Measurements from ENCODE around the gene COL5A1. TPM values are rescaled to one million over a fixed set of nuclear protein-coding genes. Genes with fewer than 3 reads are reported as not detected.

The COL5A1 gene
- total RNA-seq, 1 experiment from 2014 or later, result 9.5 TPM

DNA sequence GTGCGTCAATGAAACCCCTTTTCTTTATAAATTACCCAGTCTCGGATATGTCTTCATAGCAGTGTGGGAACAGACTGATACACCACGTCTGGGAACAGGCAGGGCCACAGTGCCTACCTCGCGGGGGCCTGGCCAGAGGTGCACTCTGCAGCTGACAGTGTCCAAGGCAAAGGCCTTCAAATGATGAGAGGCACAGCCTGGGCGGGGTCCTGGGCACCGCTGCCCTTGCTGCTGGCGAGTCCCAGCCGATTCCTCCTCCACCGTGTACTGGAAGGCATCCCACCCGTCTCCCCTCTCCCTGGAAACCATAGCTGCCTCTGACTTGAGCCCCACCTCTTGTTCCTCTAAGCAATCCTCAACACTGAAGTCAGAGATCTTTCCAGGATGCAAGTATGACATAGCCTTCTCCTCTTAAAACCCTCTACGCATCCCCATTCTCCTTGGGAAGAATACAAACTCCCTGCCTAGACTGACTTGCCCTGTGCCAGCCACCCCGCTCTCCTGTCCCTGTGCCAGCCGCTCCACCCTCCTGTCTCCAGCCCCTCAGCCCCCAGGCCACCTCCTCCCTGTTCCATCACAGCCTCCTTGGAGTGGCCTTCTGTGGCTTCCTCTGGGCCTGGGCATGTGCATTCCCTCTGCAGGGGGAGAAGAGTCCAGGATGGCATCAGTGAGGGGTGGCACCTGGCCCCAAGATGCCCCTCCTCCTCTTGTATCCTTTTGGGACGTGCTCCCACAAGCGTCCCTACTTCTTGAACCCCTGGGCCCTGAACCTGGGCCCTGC, 8.1 kb upstream of the COL5A1 start:
- Histone ChIP-seq H4K20me1 (ENCODE audit: control insufficient read depth, insufficient read depth, insufficient read length) (no peaks in the 10 kb centered on the region), H2BK12ac (ENCODE audit: insufficient read length, low read depth, low read length) (no peak overlapping the region), H3K79me1 (ENCODE audit: insufficient read depth, low read depth, low read length, poor library complexity, severe bottlenecking) (no peaks in the 10 kb centered on the region), H3K18ac (ENCODE audit: insufficient read length, low read depth, low read length) (no peak overlapping the region), H3K23ac (ENCODE audit: insufficient read length, low read depth, low read length) (no peak overlapping the region), H3K14ac (ENCODE audit: insufficient read depth, low read length) (no peak overlapping the region; the same call in 1 of the 2 replicates), H3K79me2 (ENCODE audit: insufficient read depth, low read length) (no peaks in the 10 kb centered on the region), H3K9me3 (ENCODE audit: control insufficient read depth, low read depth, low read length) (no peaks in the 10 kb centered on the region), H3K23me2 (ENCODE audit: insufficient read length, low read depth, low read length, poor library complexity, severe bottlenecking) (no peaks in the 10 kb centered on the region), H4K91ac (ENCODE audit: insufficient read length, low read depth, low read length) (no peak overlapping the region), H2BK15ac (ENCODE audit: low read depth, low read length) (no peak overlapping the region), H2AK5ac (ENCODE audit: insufficient read length, low read length) (no peak overlapping the region), H3K4me2 (ENCODE audit: insufficient read depth, insufficient read length, low read length) (no peak overlapping the region), H3K4me1 (ENCODE audit: insufficient read depth, low read length) (no peaks in the 10 kb centered on the region), H3K4ac (ENCODE audit: low read depth, low read length) (no peak overlapping the region), H3K27me3 (ENCODE audit: insufficient read depth, low read length) (no peaks in the 10 kb centered on the region), H2BK5ac (ENCODE audit: insufficient read length, low read length) (no peak overlapping the region), H4K5ac (ENCODE audit: insufficient read length, low read depth, low read length) (no peak overlapping the region), H3K27ac (ENCODE audit: insufficient read length, low read depth, low read length) (no peak overlapping the region), H3K56ac (ENCODE audit: insufficient read length, low read depth, low read length) (no peak overlapping the region), H4K8ac (replicated peaks; ENCODE audit: insufficient read length, low read depth, low read length) (no peak overlapping the region), H3T11ph (ENCODE audit: low read length) (no peak overlapping the region), H3K9ac (ENCODE audit: extremely low read depth, insufficient read length, low read length) (no peak overlapping the region), H2AFZ (ENCODE audit: low read length) (no peak overlapping the region), H2BK20ac (ENCODE audit: low read depth, low read length, poor library complexity, severe bottlenecking) (no peak overlapping the region), H2BK120ac (ENCODE audit: low read depth, low read length, poor library complexity, severe bottlenecking) (no peak overlapping the region)
- peak; percentile 16 for DNase-seq
- no CpG with 5 or more reads among the region's 16 CpGs for WGBS (ENCODE audit: extremely low coverage, insufficient read length, low lambda C conversion rate)
- TF ChIP-seq, protein P1, sequence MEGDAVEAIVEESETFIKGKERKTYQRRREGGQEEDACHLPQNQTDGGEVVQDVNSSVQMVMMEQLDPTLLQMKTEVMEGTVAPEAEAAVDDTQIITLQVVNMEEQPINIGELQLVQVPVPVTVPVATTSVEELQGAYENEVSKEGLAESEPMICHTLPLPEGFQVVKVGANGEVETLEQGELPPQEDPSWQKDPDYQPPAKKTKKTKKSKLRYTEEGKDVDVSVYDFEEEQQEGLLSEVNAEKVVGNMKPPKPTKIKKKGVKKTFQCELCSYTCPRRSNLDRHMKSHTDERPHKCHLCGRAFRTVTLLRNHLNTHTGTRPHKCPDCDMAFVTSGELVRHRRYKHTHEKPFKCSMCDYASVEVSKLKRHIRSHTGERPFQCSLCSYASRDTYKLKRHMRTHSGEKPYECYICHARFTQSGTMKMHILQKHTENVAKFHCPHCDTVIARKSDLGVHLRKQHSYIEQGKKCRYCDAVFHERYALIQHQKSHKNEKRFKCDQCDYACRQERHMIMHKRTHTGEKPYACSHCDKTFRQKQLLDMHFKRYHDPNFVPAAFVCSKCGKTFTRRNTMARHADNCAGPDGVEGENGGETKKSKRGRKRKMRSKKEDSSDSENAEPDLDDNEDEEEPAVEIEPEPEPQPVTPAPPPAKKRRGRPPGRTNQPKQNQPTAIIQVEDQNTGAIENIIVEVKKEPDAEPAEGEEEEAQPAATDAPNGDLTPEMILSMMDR (conservative IDR thresholded peaks at IDR 0.05), result no peak
- Mint-ChIP-seq H3K27ac (0 out of 7 replicates have a peak overlapping the region, but pooled peaks of 1 of the 3 experiments have one; percentile 3), H3K36me3 (ENCODE audit: insufficient read depth in 1 of 3, low read depth in 3 of 3) (no peaks in the 10 kb centered on the region), H3K4me1 (peaks cover 2 to 14% of the 10 kb centered on the region in 2 experiments; a peak in 3 of 4 replicates), H3K4me3 (no peak overlapping the region), H3K9me3 (no peaks in the 10 kb centered on the region; a peak in 1 of 5 replicates), H3K27me3 (ENCODE audit: low read depth) (peaks cover 3% of the 10 kb centered on the region)
